Testis (tissue), 5 donors: ENCODE measurements around the gene SFMBT2. TPM values are rescaled to one million over a fixed set of nuclear protein-coding genes. Genes with fewer than 3 reads are reported as not detected.
A peak's percentile ranks its signal among the peaks of the same experiment; 100 is the strongest.

Experiments
- DNase-seq: peaks from one replicate; pipeline ENCODE4 v3.0.0-alpha.2; 2019
- H3K27ac ChIP-seq, 2 donors: fragments of 200-600 bp; sonication (generic); one replicate each; pipeline ENCODE4 v1.5.1; 2019
- H3K27me3 ChIP-seq: fragments of 200-600 bp; sonication (generic); one replicate; pipeline ENCODE4 v1.5.1; 2019
- H3K36me3 ChIP-seq: fragments of 200-600 bp; sonication (generic); one replicate; pipeline ENCODE4 v1.5.1; 2017; ENCODE audit warnings: low read depth; ENCODE audit errors: missing control alignments
- H3K4me1 ChIP-seq: fragments of 200-600 bp; sonication (generic); one replicate; pipeline ENCODE4 v1.5.1; 2019
- H3K4me3 ChIP-seq, 2 donors: fragments of 200-600 bp; sonication (generic); one replicate each; pipeline ENCODE4 v1.5.1; 2017 to 2019
- H3K9me3 ChIP-seq: fragments of 200-600 bp; sonication (generic); one replicate; pipeline ENCODE4 v1.5.1; 2017
- POLR2A ChIP-seq: fragments of 450-650 bp; IDR thresholded peaks from one replicate; pipeline ENCODE4 v1.6.1; 2017; ENCODE audit warnings: antibody characterized with exemption, mild to moderate bottlenecking, moderate library complexity
- WGBS, 2 donors: methylation state at CpG; one replicate each; pipeline ENCODE4 v1.1.5; 2018; 5-methylcytosine and 5-hydroxymethylcytosine counted together
- intact Hi-C: fragments of 100-400 bp; cut with DNase I; formaldehyde crosslinking; loops from one replicate; pipeline ENCODE4 v1.15.1; 2023; ENCODE audit warnings: low total_unique reads
- long read RNA-seq, 2 donors: transcript quantifications; one replicate each; lab custom pipeline, GENCODE V29; 2026
- polyA plus RNA-seq: library from polyadenylated mRNA; stranded (reverse); fragments of 350-450 nt; fragmentation: Illumina TruSeq; extraction: RNeasy Lipid Tissue Mini Kit (QIAGEN cat#74804); gene quantifications from one replicate; pipeline ENCODE4 v1.2.3, GENCODE V29; 2014; ENCODE audit warnings: low read depth, low replicate concordance; ENCODE audit not compliant: insufficient read depth
- total RNA-seq, 2 donors: library from RNA; depleted of rRNA; stranded (reverse); fragments of >200 nt; gene quantifications; one replicate each; pipeline ENCODE4 v1.2.3, GENCODE V29; 2016
- TF ChIP-seq, protein P1 (sequence below), 3 experiments: fragments of 450-650 bp in 2 of 3; fragments of 200-600 bp in 1 of 3; sonication (generic) in 1 of 3; IDR thresholded peaks; one replicate each; pipeline ENCODE4 v1.5.1; 2016 to 2019; ENCODE audit warnings: antibody characterized with exemption in 3 of 3, mild to moderate bottlenecking in 2 of 3, moderate library complexity in 1 of 3

Gene SFMBT2
- total RNA-seq (1 to 10 TPM; 7.6 to 8.5 TPM), polyA plus RNA-seq (3.6 TPM)
- long read RNA-seq, donor 1, result 0 reads
- long read RNA-seq, donor 2, result 0 reads

DNA sequence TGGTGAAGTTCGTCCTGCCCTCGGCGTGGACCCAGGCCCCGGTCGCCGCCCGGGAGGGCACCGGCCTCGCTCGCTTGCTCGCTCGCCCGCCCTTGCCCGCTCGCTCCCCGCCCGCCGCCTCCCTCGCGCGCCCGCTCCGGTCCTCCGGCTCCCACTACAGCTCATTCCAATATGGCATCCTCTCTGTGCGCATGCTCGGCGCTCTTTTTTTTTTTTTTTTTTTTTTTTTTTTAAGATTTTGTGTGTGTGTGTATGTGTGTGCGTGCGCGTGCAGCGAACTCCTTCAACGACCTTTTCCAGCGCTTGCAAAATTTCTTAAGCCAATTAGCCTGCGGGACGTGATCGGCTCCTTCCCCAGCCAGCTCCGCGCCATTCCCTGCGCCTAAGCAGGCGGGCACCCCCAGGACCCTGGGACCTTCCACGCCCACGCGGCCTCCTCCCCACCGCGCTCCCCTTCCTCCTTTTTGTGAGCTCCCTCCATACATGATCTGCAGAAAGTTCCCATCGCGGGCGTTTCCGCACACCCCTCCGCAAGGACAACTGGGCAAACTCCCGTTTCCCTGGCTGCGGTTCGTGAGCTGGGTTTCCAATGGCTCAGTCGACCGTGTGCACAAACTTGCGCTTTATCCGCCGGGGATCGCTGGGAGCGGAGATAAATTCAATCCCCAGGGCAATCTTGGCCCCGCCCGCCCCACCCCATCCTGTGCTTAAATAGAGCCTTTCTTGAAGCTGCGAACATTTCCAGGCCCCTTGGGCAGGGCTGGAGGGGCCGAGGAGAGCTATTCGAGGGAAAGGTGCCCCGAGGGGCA is at the start of gene SFMBT2:
Gene SFMBT2 (minus strand): TSS at position 173 of the 809 bp plus-strand sequence. CDS start 29,136 bp downstream, outside the sequence.
- Histone ChIP-seq H3K27ac (peak within 1 kb of the TSS; percentile 33 to 83), H3K4me1 (peaks cover 14% of the 10 kb centered on the region), H3K4me3 (peak within 1 kb of the TSS; percentile 71 to 80), H3K27me3 (no peaks in the 10 kb centered on the region), H3K9me3 (no peaks in the 10 kb centered on the region), H3K36me3 (no peaks in the 10 kb centered on the region)
- WGBS, 2 donors, result 1% methylated on average over 46 to 65 of the region's 66 CpGs
- no peak for TF ChIP-seq POLR2A
- TF ChIP-seq, protein P1, sequence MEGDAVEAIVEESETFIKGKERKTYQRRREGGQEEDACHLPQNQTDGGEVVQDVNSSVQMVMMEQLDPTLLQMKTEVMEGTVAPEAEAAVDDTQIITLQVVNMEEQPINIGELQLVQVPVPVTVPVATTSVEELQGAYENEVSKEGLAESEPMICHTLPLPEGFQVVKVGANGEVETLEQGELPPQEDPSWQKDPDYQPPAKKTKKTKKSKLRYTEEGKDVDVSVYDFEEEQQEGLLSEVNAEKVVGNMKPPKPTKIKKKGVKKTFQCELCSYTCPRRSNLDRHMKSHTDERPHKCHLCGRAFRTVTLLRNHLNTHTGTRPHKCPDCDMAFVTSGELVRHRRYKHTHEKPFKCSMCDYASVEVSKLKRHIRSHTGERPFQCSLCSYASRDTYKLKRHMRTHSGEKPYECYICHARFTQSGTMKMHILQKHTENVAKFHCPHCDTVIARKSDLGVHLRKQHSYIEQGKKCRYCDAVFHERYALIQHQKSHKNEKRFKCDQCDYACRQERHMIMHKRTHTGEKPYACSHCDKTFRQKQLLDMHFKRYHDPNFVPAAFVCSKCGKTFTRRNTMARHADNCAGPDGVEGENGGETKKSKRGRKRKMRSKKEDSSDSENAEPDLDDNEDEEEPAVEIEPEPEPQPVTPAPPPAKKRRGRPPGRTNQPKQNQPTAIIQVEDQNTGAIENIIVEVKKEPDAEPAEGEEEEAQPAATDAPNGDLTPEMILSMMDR (IDR thresholded peaks at IDR 0.05), result no peak
- DNase-seq, result peak; percentile 70
- intact Hi-C loops, result loop anchor here (5.0 kb wide), 1 partner anchor 149 kb away; no protein-coding TSS in a partner anchor

DNA sequence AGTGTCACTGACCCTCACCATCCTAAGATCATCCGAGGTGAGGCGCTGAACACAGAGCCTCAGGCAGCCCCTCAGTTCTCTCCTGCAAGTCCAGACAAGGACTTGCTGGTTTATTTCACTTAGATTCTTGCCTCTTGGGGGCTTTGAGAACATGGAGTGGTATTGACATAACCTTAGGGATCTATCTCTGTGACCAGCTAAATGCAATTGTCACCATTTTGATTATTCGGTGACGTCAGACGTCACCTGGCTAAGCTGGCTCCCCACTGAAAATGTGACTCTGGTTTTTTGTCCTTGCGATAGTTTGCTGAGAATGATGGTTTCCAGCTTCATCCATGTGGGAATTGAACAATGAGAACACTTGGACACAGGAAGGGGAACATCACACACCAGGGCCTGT is 49.2 kb upstream of the SFMBT2 start:
- H3K9me3 ChIP-seq, result no peaks in the 10 kb centered on the region
- WGBS, 2 donors, result 94 to 95% methylated on average over 6 of the region's 6 CpGs
- no peak overlapping the region for H3K27ac ChIP-seq
- H3K36me3 ChIP-seq, result no peaks in the 10 kb centered on the region
- H3K27me3 ChIP-seq, result no peaks in the 10 kb centered on the region
- intact Hi-C loops, result no loop called here
- no peak for DNase-seq
- no peak overlapping the region for H3K4me3 ChIP-seq
- TF ChIP-seq POLR2A, result no peak
- TF ChIP-seq, protein P1 (IDR thresholded peaks at IDR 0.05), result no peak
- peaks cover 6% of the 10 kb centered on the region for H3K4me1 ChIP-seq

DNA sequence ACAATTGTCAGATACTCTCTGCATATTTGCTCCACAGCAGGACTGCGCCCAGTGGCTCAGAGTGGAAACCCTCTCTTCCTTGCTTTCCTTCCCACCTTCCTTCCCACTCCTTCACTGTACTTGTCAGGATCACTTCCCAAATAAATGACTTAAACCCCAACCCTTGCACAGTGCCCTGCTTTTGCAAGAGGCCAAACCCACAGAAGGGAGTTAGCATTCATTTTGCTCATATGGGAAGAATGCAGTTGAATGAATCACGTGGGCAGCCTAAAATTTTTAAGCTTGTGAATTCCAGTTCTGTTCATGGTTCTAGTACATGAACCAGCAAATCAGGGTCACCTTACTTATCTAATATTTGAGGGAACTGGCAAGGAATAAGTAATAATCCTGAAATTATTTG is 47.7 kb upstream of the SFMBT2 start:
- Histone ChIP-seq H3K27me3 (no peaks in the 10 kb centered on the region), H3K27ac (no peak overlapping the region), H3K4me3 (no peak overlapping the region), H3K9me3 (no peaks in the 10 kb centered on the region), H3K36me3 (no peaks in the 10 kb centered on the region), H3K4me1 (no peaks in the 10 kb centered on the region)
- no peak for TF ChIP-seq POLR2A
- TF ChIP-seq, protein P1 (IDR thresholded peaks at IDR 0.05), result no peak
- DNase-seq, result no peak
- WGBS, 2 donors, result 66 to 76% methylated on average over 2 of the region's 2 CpGs
- intact Hi-C loops, result no loop called here

DNA sequence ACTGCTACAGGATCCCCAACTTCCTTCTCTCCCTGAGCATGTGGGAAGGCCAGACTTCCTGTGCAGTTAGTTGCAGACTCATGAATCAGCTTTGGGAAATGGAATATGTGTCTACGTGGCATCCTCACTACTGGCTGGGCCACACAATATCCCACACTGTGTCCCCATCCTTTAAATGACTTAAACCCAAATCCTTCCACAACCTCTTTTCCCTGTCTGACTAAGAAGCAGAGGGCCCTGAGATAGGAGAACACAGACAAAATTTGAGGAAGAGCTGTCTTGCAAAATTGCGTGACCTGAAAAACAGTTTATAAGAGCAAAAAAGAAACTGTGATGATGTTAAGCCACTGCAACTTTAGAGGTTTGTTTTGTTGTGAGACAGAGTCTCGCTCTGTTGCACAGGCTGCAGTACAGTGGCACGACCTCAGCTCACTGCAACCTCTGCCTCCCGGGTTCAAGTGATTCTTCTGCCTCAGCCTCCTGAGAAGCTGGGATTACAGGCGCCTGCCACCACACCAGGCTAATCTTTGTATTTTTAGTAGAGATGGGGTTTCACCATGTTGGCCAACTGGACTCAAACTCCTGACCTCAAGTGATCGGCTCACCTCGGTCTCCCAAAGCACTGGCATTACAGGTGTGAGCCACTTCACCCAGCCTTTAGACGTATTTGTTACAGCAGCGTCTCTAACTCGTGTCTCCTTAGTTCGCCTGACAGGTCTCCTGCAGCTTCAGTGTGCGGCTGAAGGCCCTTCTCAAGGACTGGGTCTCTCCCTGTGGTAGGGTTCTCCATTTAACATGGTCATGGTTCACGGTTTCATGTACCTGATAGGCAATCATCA is 46.9 kb upstream of the SFMBT2 start:
- Histone ChIP-seq H3K27me3 (no peaks in the 10 kb centered on the region), H3K36me3 (no peaks in the 10 kb centered on the region), H3K27ac (no peak overlapping the region), H3K4me1 (no peaks in the 10 kb centered on the region), H3K9me3 (no peaks in the 10 kb centered on the region), H3K4me3 (no peak overlapping the region)
- whole genome bisulfite sequencing, 2 donors, result 90% methylated on average over 14 of the region's 14 CpGs
- no peak for DNase-seq
- TF ChIP-seq, protein P1 (IDR thresholded peaks at IDR 0.05), result no peak
- no peak for TF ChIP-seq POLR2A
- intact Hi-C loops, result no loop called here
